COLO668 (cell line): ENCODE results near the gene TPD52L3.

Experiments used
- DNase-seq: peaks from one replicate; lab custom pipeline; 2025; ENCODE audit not compliant: unreplicated experiment; lab: John Stamatoyannopoulos, UW

The TPD52L3 gene

GRCh38 chr9:6328103-6328502 lies at the start of gene TPD52L3:
Gene TPD52L3 (plus strand): TSS chr9:6328375. CDS start chr9:6328596, 221 bp downstream.
- DNase-seq: no peak

GRCh38 chr9:6301858-6302257 lies 26.3 kb upstream of the TPD52L3 start:
- no peak for DNase-seq

- DNase-seq: no peak
Observed at GRCh38 chr9:6302417-6302816, 25.8 kb upstream of the TPD52L3 start.

GRCh38 chr9:6304232-6304631 lies 23.9 kb upstream of the TPD52L3 start:
- no peak for DNase-seq

GRCh38 chr9:6305954-6306563 lies 22.1 kb upstream of the TPD52L3 start:
- DNase-seq: no peak

- DNase-seq: no peak
Observed at GRCh38 chr9:6307551-6308096, 20.6 kb upstream of the TPD52L3 start.

GRCh38 chr9:6330958-6331634 lies 2.9 kb downstream of the TPD52L3 start:
- DNase-seq: no peak

GRCh38 chr9:6334305-6334704 lies 6.1 kb downstream of the TPD52L3 start:
- no peak for DNase-seq

- DNase-seq: no peak
Observed at GRCh38 chr9:6348766-6349165, 20.6 kb downstream of the TPD52L3 start.

- DNase-seq: no peak
Observed at GRCh38 chr9:6351737-6352136, 23.6 kb downstream of the TPD52L3 start.

- peak; percentile 7 for DNase-seq
Observed at GRCh38 chr9:6354072-6354686, 26.0 kb downstream of the TPD52L3 start.

GRCh38 chr9:6355728-6356127 lies 27.6 kb downstream of the TPD52L3 start:
- no peak for DNase-seq

- no peak for DNase-seq
Observed at GRCh38 chr9:6356441-6356840, 28.3 kb downstream of the TPD52L3 start.

- no peak for DNase-seq
Observed at GRCh38 chr9:6356904-6357303, 28.7 kb downstream of the TPD52L3 start.

- no peak for DNase-seq
Observed at GRCh38 chr9:6367128-6367890, 39.1 kb downstream of the TPD52L3 start.

- no peak for DNase-seq
Observed at GRCh38 chr9:6368831-6369230, 40.7 kb downstream of the TPD52L3 start.
